ENCODE data around the gene CHST8.

Gene CHST8

GRCh38 chr19:33678796-33679585, 57.2 kb downstream of the CHST8 start:
- Histone ChIP-seq H3K27me3 (ENCODE audit: control insufficient read depth, insufficient read depth, low read length) (peaks cover 8% of the 10 kb centered on the region), H3K27ac (ENCODE audit: low read length) (no peak overlapping the region), H3K9me3 (ENCODE audit: control insufficient read depth, low read depth, low read length) (no peaks in the 10 kb centered on the region), H3K36me3 (ENCODE audit: control insufficient read depth, low read depth, low read length) (no peaks in the 10 kb centered on the region), H3K4me3 (ENCODE audit: low read length) (no peak overlapping the region), H3K9ac (ENCODE audit: low read length) (no peak overlapping the region), H3K4me1 (ENCODE audit: control insufficient read depth, low read depth, low read length) (no peaks in the 10 kb centered on the region)

DNA sequence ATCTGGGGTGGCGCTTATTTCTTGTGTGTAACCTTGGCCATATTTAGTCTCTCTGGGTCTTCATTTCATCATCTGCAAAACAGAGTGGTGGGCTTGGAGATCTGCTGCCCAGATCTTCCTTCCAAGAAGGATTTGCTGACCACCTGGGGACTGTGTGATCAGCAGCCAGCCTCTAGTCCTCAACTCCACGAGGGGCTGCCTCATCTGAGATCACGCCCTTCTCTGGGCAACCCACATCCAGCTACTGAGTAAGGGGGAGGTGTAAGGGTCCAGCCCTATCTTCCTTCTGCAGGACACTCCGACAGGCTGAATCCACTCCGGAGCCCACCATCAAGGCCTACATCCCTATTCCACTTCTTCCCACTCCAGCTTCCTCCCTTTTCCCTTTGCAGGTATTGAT, 57.9 kb downstream of the CHST8 start:
- Histone ChIP-seq H3K4me3 (ENCODE audit: low read length) (no peak overlapping the region), H3K36me3 (ENCODE audit: control insufficient read depth, low read depth, low read length) (no peaks in the 10 kb centered on the region), H3K9me3 (ENCODE audit: control insufficient read depth, low read depth, low read length) (no peaks in the 10 kb centered on the region), H3K27ac (ENCODE audit: low read length) (no peak overlapping the region), H3K4me1 (ENCODE audit: control insufficient read depth, low read depth, low read length) (no peaks in the 10 kb centered on the region), H3K9ac (ENCODE audit: low read length) (no peak overlapping the region), H3K27me3 (ENCODE audit: control insufficient read depth, insufficient read depth, low read length) (peaks cover 11% of the 10 kb centered on the region)

GRCh38 chr19:33681081-33681680, 59.4 kb downstream of the CHST8 start:
- H3K4me3 ChIP-seq (ENCODE audit: low read length), result no peak overlapping the region
- H3K9ac ChIP-seq (ENCODE audit: low read length), result no peak overlapping the region
- H3K9me3 ChIP-seq (ENCODE audit: control insufficient read depth, low read depth, low read length), result no peaks in the 10 kb centered on the region
- no peaks in the 10 kb centered on the region for H3K36me3 ChIP-seq (ENCODE audit: control insufficient read depth, low read depth, low read length)
- H3K27me3 ChIP-seq (ENCODE audit: control insufficient read depth, insufficient read depth, low read length), result peaks cover 23% of the 10 kb centered on the region
- no peaks in the 10 kb centered on the region for H3K4me1 ChIP-seq (ENCODE audit: control insufficient read depth, low read depth, low read length)
- H3K27ac ChIP-seq (ENCODE audit: low read length), result no peak overlapping the region

DNA sequence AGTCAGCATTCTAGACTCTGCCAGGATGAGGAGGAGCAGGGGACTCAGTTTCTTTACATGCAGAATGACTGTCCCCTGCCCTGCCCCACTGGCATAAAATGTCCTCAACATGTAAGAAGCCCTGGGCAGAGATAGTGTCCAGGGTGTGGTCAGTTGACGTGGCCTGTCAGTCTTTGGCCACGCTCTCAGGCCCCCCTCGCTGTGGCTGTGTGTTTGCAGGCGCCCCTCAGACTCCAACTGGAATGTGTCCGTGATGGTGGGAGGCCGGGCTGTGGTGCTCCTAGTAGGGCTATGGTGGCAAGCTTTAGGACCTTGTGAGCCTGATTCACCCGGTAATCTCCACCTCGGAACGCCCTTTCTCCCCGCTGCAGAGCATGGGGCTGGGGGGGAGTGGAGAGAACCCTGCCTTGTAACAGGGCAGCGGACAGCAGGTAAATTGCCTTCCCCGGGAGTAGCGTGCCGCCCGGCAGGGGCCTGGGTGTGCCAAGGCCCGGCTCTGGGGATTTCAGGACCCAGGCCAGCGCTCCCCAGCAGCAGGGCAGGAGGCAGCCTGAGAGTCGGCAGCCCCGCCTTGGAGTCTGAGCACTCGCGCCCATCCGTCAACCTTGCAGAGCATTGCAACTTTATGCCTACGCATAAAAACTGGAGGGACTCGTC, 62.3 kb downstream of the CHST8 start:
- Histone ChIP-seq H3K27me3 (ENCODE audit: control insufficient read depth, insufficient read depth, low read length) (peaks cover 23% of the 10 kb centered on the region), H3K4me3 (ENCODE audit: low read length) (no peak overlapping the region), H3K9me3 (ENCODE audit: control insufficient read depth, low read depth, low read length) (no peaks in the 10 kb centered on the region), H3K27ac (ENCODE audit: low read length) (no peak overlapping the region), H3K4me1 (ENCODE audit: control insufficient read depth, low read depth, low read length) (no peaks in the 10 kb centered on the region), H3K9ac (ENCODE audit: low read length) (no peak overlapping the region), H3K36me3 (ENCODE audit: control insufficient read depth, low read depth, low read length) (no peaks in the 10 kb centered on the region)

DNA sequence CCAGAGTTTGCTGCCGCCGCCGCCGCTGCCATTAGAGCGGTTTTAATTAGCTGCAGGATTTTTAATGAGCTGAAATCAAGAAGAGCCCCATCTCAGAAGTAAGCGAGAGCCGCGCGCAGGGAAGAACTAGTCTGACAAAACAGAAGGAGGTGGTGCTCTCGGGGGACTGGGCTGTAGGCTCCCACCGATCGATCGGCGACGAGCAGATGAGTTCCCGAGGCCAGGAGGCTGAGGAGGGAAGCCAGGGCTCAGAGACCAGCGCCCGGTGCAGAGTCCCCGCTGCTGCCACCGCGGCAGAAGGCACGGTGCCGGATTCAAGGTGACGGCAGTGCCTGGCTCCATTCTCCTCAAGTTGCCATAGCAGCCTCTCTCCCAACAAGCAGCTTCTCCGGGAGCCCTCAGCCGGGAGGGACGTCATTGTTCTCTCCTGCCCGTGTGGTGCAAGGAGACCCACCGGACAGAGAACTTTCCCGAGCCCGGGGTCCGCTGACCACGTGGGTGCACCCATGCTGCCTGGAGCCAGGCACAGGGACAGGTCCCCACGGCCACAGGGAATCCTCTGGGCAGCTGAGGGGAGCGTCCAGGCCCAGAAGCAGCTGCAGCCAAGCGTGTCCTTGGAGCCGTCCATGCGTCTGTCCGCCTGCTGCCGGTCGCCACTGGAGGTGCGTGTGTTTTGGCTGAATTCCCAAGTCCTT, 62.9 kb downstream of the CHST8 start:
- Histone ChIP-seq H3K4me3 (ENCODE audit: low read length) (no peak overlapping the region), H3K9ac (ENCODE audit: low read length) (no peak overlapping the region), H3K27me3 (ENCODE audit: control insufficient read depth, insufficient read depth, low read length) (peaks cover 23% of the 10 kb centered on the region), H3K4me1 (ENCODE audit: control insufficient read depth, low read depth, low read length) (no peaks in the 10 kb centered on the region), H3K27ac (ENCODE audit: low read length) (no peak overlapping the region), H3K9me3 (ENCODE audit: control insufficient read depth, low read depth, low read length) (no peaks in the 10 kb centered on the region), H3K36me3 (ENCODE audit: control insufficient read depth, low read depth, low read length) (no peaks in the 10 kb centered on the region)

DNA sequence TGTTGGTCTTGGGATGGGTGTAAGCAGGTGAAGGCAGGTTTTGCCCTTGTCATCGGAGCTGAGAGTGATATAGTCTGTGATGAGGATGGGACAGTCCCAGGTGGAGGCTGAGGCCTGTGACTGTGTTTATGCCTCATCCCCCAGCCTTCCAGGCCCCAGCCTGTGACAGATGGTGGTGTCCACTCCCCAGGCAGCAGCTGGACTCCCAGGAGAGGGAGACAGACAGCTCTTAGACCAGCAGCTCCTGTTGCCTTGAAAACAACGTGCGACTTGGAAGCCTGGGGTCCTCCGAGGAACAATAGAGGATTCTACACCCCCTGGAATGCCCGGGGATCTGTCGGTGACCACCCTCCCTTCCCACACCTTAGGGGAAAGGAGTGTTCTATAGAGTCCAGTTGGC, 63.8 kb downstream of the CHST8 start:
- Histone ChIP-seq H3K4me3 (ENCODE audit: low read length) (no peak overlapping the region), H3K27ac (ENCODE audit: low read length) (no peak overlapping the region), H3K36me3 (ENCODE audit: control insufficient read depth, low read depth, low read length) (no peaks in the 10 kb centered on the region), H3K27me3 (ENCODE audit: control insufficient read depth, insufficient read depth, low read length) (peaks cover 23% of the 10 kb centered on the region), H3K9me3 (ENCODE audit: control insufficient read depth, low read depth, low read length) (no peaks in the 10 kb centered on the region), H3K4me1 (ENCODE audit: control insufficient read depth, low read depth, low read length) (no peaks in the 10 kb centered on the region), H3K9ac (ENCODE audit: low read length) (no peak overlapping the region)

GRCh38 chr19:33686262-33686661, 64.5 kb downstream of the CHST8 start:
- Histone ChIP-seq H3K27me3 (ENCODE audit: control insufficient read depth, insufficient read depth, low read length) (peaks cover 23% of the 10 kb centered on the region), H3K9me3 (ENCODE audit: control insufficient read depth, low read depth, low read length) (no peaks in the 10 kb centered on the region), H3K4me3 (ENCODE audit: low read length) (no peak overlapping the region), H3K9ac (ENCODE audit: low read length) (no peak overlapping the region), H3K27ac (ENCODE audit: low read length) (no peak overlapping the region), H3K4me1 (ENCODE audit: control insufficient read depth, low read depth, low read length) (no peaks in the 10 kb centered on the region), H3K36me3 (ENCODE audit: control insufficient read depth, low read depth, low read length) (no peaks in the 10 kb centered on the region)

DNA sequence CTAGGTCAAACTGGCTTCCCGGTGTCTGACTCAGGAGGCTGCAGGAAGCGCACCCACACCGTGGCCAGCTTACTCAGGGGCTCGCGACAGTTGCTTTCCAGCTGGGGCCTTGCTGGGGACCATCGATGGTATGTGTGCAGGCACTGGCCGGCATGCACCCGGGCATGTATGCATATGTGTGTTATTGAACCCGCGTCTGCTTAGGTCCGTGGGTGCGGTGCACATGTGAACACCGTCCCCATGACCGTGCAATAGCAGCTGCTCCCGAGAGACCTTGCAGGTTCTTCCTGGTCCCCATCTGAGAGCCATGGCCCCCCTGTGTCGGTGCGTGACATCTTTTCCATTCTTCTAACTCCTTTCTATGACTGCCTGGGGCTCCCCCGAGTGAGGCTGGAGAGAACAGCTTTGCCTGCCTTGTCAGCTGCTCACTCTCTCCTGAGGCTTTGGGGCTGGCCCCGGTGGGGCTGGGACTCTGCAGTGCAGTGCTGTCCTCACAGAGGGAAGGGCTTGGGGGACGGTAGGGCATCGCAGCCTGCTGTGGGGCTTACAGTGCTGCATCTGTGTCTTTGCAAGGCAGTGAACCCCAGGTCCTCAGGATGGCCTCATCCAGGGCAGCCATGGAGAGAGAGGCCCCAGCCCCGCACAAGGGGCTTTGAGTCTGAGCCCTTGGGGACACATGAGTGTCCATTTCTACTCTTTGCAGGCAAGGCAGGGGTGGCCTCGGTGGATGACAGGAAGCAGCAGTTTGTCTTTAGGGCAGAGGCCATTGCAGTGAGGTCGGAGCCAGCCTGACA, 65.1 kb downstream of the CHST8 start:
- Histone ChIP-seq H3K27ac (ENCODE audit: low read length) (no peak overlapping the region), H3K4me1 (ENCODE audit: control insufficient read depth, low read depth, low read length) (no peaks in the 10 kb centered on the region), H3K9me3 (ENCODE audit: control insufficient read depth, low read depth, low read length) (no peaks in the 10 kb centered on the region), H3K9ac (ENCODE audit: low read length) (no peak overlapping the region), H3K4me3 (ENCODE audit: low read length) (no peak overlapping the region), H3K36me3 (ENCODE audit: control insufficient read depth, low read depth, low read length) (no peaks in the 10 kb centered on the region), H3K27me3 (ENCODE audit: control insufficient read depth, insufficient read depth, low read length) (peaks cover 23% of the 10 kb centered on the region)

GRCh38 chr19:33687481-33688170, 65.9 kb downstream of the CHST8 start:
- Histone ChIP-seq H3K27me3 (ENCODE audit: control insufficient read depth, insufficient read depth, low read length) (peaks cover 23% of the 10 kb centered on the region), H3K4me3 (ENCODE audit: low read length) (no peak overlapping the region), H3K27ac (ENCODE audit: low read length) (no peak overlapping the region), H3K4me1 (ENCODE audit: control insufficient read depth, low read depth, low read length) (no peaks in the 10 kb centered on the region), H3K9ac (ENCODE audit: low read length) (no peak overlapping the region), H3K9me3 (ENCODE audit: control insufficient read depth, low read depth, low read length) (no peaks in the 10 kb centered on the region), H3K36me3 (ENCODE audit: control insufficient read depth, low read depth, low read length) (no peaks in the 10 kb centered on the region)

- Histone ChIP-seq H3K4me1 (ENCODE audit: control insufficient read depth, low read depth, low read length) (no peaks in the 10 kb centered on the region), H3K36me3 (ENCODE audit: control insufficient read depth, low read depth, low read length) (no peaks in the 10 kb centered on the region), H3K9me3 (ENCODE audit: control insufficient read depth, low read depth, low read length) (no peaks in the 10 kb centered on the region), H3K27me3 (ENCODE audit: control insufficient read depth, insufficient read depth, low read length) (peaks cover 21% of the 10 kb centered on the region), H3K4me3 (ENCODE audit: low read length) (no peak overlapping the region), H3K27ac (ENCODE audit: low read length) (no peak overlapping the region), H3K9ac (ENCODE audit: low read length) (no peak overlapping the region)
Observed at GRCh38 chr19:33688171-33688992, 66.6 kb downstream of the CHST8 start.

Data from iPS-18a (cell line).